Mononuclear cell (primary cell): ENCODE results near the gene SNX3. TPM values are rescaled to one million over a fixed set of nuclear protein-coding genes. Genes with fewer than 3 reads are reported as not detected.
A peak's percentile ranks its signal among the peaks of the same experiment; 100 is the strongest.

ENCODE experiments used
- H3K27me3 ChIP-seq: 2 replicates; pipeline ENCODE4 v1.6.0; 2011; ENCODE audit warnings: low read length, control low read depth; ENCODE audit not compliant: insufficient read depth
- H3K4me1 ChIP-seq: 2 replicates; pipeline ENCODE4 v1.5.1; 2011; ENCODE audit warnings: mild to moderate bottlenecking, low read length, control low read depth; ENCODE audit not compliant: insufficient read depth
- H3K4me3 ChIP-seq: 2 replicates; pipeline ENCODE4 v1.5.1; 2011; ENCODE audit warnings: mild to moderate bottlenecking, low read length, moderate library complexity
- H3K9me3 ChIP-seq: 2 replicates; pipeline ENCODE4 v1.5.1; 2011; ENCODE audit warnings: low read depth, mild to moderate bottlenecking, control low read depth, low read length
- total RNA-seq: library from RNA; depleted of rRNA; stranded (reverse); fragments of >200 nt; gene quantifications from one replicate; pipeline ENCODE4 v1.2.3, GENCODE V29; 2012

Gene SNX3
- total RNA-seq, 1 donor, result 140 TPM

GRCh38 chr6:108200186-108200585 is 60.7 kb downstream of the SNX3 start:
- Histone ChIP-seq H3K9me3 (no peaks in the 10 kb centered on the region), H3K4me1 (no peaks in the 10 kb centered on the region), H3K27me3 (no peaks in the 10 kb centered on the region), H3K4me3 (no peak overlapping the region)

GRCh38 chr6:108198761-108199498 is 61.9 kb downstream of the SNX3 start:
- no peaks in the 10 kb centered on the region for H3K4me1 ChIP-seq
- H3K9me3 ChIP-seq, result no peaks in the 10 kb centered on the region
- H3K4me3 ChIP-seq, result no peak overlapping the region
- H3K27me3 ChIP-seq, result no peaks in the 10 kb centered on the region

- H3K9me3 ChIP-seq, result no peaks in the 10 kb centered on the region
- no peaks in the 10 kb centered on the region for H3K27me3 ChIP-seq
- no peak overlapping the region for H3K4me3 ChIP-seq
- peaks cover 10% of the 10 kb centered on the region for H3K4me1 ChIP-seq
These were observed 65.6 kb downstream of the SNX3 start for GRCh38 chr6:108195209-108195608.

- no peak overlapping the region for H3K4me3 ChIP-seq
- H3K9me3 ChIP-seq, result no peaks in the 10 kb centered on the region
- H3K27me3 ChIP-seq, result no peaks in the 10 kb centered on the region
- peaks cover 10% of the 10 kb centered on the region for H3K4me1 ChIP-seq
These were observed 66.3 kb downstream of the SNX3 start for GRCh38 chr6:108194503-108194902.

GRCh38 chr6:108193835-108194234 is 67.0 kb downstream of the SNX3 start:
- Histone ChIP-seq H3K4me1 (peaks cover 10% of the 10 kb centered on the region), H3K4me3 (no peak overlapping the region), H3K9me3 (no peaks in the 10 kb centered on the region), H3K27me3 (no peaks in the 10 kb centered on the region)

GRCh38 chr6:108193131-108193530 is 67.7 kb downstream of the SNX3 start:
- H3K9me3 ChIP-seq, result no peaks in the 10 kb centered on the region
- H3K27me3 ChIP-seq, result no peaks in the 10 kb centered on the region
- no peak overlapping the region for H3K4me3 ChIP-seq
- peaks cover 10% of the 10 kb centered on the region for H3K4me1 ChIP-seq

- Histone ChIP-seq H3K4me1 (no peaks in the 10 kb centered on the region), H3K27me3 (peaks cover 18% of the 10 kb centered on the region), H3K4me3 (no peak overlapping the region), H3K9me3 (no peaks in the 10 kb centered on the region)
These were observed 73.3 kb downstream of the SNX3 start for GRCh38 chr6:108187519-108187918.

- H3K27me3 ChIP-seq, result peaks cover 23% of the 10 kb centered on the region
These were observed 74.6 kb downstream of the SNX3 start for GRCh38 chr6:108186226-108186625.

GRCh38 chr6:108180776-108181175 is 80.1 kb downstream of the SNX3 start:
- peaks cover 9% of the 10 kb centered on the region for H3K4me1 ChIP-seq
- no peaks in the 10 kb centered on the region for H3K9me3 ChIP-seq
- H3K27me3 ChIP-seq, result peaks cover 68% of the 10 kb centered on the region
- no peak overlapping the region for H3K4me3 ChIP-seq

More at GRCh38 chr6:108186226-108186625, 74.6 kb downstream of the SNX3 start:
- H3K4me3 ChIP-seq, result no peak overlapping the region
- H3K4me1 ChIP-seq, result no peaks in the 10 kb centered on the region
- no peaks in the 10 kb centered on the region for H3K9me3 ChIP-seq

GRCh38 chr6:108180266-108180665 is 80.6 kb downstream of the SNX3 start:
- H3K4me3 ChIP-seq, result no peak overlapping the region
- no peaks in the 10 kb centered on the region for H3K9me3 ChIP-seq
- peaks cover 14% of the 10 kb centered on the region for H3K4me1 ChIP-seq
- H3K27me3 ChIP-seq, result peaks cover 68% of the 10 kb centered on the region

GRCh38 chr6:108179741-108180140 is 81.1 kb downstream of the SNX3 start:
- Histone ChIP-seq H3K9me3 (no peaks in the 10 kb centered on the region), H3K4me1 (peaks cover 15% of the 10 kb centered on the region), H3K27me3 (peaks cover 70% of the 10 kb centered on the region), H3K4me3 (no peak overlapping the region)

- Histone ChIP-seq H3K4me3 (peak overlapping the region; percentile 16), H3K9me3 (no peaks in the 10 kb centered on the region), H3K4me1 (peaks cover 24% of the 10 kb centered on the region)
These were observed 84.4 kb downstream of the SNX3 start for GRCh38 chr6:108176281-108177089.

GRCh38 chr6:108175592-108176279 is 85.1 kb downstream of the SNX3 start:
- peaks cover 100% of the 10 kb centered on the region for H3K27me3 ChIP-seq
- H3K9me3 ChIP-seq, result no peaks in the 10 kb centered on the region
- H3K4me1 ChIP-seq, result peaks cover 24% of the 10 kb centered on the region
- H3K4me3 ChIP-seq, result peak overlapping the region; percentile 16

More at GRCh38 chr6:108176281-108177089, 84.4 kb downstream of the SNX3 start:
- peaks cover 100% of the 10 kb centered on the region for H3K27me3 ChIP-seq

GRCh38 chr6:108175176-108175591 is 85.7 kb downstream of the SNX3 start:
- Histone ChIP-seq H3K4me1 (peaks cover 28% of the 10 kb centered on the region), H3K9me3 (no peaks in the 10 kb centered on the region), H3K4me3 (no peak overlapping the region), H3K27me3 (peaks cover 100% of the 10 kb centered on the region)
